DMS53 (cell line): Measurements from ENCODE around the gene TIAM2.

Source experiments
- DNase-seq: peaks from one replicate; lab custom pipeline; 2025; lab: John Stamatoyannopoulos, UW

TIAM2 gene

DNA sequence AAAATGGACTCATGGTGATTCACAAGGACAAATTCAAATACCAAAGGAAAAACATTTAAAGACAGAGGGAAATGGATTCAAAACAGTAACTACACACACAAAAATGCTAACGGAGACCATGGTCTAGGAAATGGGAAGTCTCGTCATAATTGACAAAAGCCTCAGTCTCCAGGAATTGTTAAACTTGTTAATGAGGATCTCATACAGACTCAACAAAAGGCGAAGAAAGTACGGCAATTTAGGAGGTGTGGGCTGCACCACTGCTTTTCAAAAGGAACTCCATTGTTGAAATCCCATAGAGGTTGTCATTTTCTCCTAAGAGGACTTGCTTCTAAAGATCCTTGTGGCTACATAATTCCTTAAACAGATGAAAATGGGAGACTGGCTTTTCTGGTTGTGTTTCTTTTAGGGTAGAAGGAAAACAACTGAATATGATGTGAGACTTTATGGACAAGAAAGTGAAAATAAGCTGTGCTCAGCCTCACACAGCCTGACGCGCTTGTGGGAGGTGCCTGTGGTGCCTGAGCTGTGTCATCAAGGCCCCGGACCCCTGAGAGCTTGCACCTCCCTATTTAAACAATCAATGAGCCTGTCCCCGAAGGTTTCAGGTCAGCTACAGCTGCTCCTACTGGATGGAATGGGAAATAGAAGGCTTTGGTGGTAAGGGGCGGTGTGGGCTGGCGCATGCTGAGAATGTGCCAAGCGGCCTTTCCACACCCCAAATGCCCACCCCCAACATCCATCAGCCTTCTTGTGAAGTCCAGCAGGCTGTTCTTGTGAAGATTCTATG lies 266.2 kb downstream of the TIAM2 start:
- no peak for DNase-seq

DNA sequence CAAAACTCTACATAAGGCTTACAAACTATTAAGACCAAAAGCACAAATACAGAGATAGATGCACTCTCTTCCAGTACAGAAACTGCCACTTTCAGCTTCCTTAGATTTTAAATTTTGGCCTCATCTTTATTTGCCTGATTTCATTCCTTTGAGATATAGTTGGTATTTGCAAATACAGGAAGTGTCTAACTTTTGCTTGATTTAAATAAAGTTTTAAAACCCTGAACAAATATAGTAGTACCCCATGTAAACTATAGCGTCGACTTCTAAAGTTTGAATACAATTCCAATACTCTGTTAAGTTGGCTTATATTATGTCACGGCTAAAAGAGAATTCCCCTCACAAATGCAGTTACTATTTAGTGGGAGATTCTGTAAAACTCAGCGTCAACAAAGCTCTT lies 267.5 kb downstream of the TIAM2 start:
- no peak for DNase-seq

DNA sequence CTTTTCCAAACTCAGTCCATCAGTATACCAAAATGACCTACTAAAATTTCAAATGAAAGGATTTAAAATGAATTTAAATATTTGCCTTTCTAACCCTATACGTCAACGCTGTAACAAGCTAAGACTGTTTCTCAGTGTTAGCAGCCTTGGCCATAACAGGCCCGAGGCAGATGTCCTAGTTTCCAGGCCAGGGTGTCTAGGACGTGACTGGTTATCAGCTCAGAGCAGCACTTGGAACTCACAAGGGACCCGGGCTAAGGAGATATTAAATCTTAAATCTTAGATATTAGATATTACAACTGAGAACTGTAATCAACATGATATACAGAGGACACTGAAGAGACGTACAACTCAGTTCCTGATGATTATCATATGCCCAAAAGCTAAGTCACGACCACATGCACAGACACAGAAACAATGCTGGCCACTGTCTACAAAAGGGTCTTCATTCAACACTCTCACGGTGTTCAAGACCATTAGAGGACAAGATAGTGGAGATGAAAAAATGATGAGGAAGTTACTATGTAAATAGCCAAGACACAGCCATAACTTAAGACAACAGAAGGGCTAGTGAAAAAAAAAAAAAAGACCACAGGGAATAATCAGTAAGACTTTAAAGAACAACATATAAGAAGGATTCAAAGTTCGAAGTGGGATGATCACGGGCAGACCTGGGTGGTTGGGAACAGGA lies 268.4 kb downstream of the TIAM2 start, which contains the start of gene CLDN20:
TSS of gene CLDN20 (plus strand) at position 641 of the 691 bp plus-strand sequence. CDS start 11,707 bp downstream, outside the sequence.
- DNase-seq: no peak

- DNase-seq: no peak
Measured at GRCh38 chr6:155264693-155265320, 269.7 kb downstream of the TIAM2 start.

DNA sequence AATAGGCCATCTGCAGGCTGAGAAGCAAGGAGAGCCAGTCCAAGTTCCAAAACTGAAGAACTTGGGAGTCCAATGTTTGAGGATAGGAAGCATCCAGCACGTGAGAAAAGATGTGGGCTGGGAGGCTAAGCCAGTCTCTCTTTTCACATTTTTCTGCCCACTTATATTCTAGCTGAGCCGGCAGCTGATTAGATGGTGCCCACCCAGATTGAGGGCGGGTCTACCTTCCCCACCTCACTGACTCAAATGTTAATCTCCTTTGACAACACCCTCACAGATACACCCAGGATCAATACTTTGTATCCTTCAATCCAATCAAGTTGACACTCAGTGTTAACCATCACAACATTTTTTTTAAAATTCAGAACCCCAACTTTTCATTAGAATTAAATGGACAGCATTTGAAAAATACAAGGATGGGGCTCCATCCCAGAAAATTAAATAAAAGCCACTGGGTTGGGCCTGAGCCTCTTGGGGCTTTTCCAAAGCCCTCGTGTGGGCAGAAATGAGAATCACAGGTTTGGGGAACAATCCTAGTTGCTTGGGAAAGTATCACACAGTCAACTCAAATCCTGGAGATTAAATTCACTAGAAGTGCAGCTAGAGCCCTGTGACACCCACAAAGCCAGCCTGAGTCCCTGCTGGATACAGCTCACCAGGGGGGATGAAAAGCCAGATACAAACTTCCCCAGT lies 270.9 kb downstream of the TIAM2 start:
- no peak for DNase-seq

- no peak for DNase-seq
Measured at GRCh38 chr6:155267411-155267810, 272.3 kb downstream of the TIAM2 start.

GRCh38 chr6:155268088-155268867 lies 273.2 kb downstream of the TIAM2 start:
- peak; percentile 47 for DNase-seq

GRCh38 chr6:155269765-155270164 lies 274.6 kb downstream of the TIAM2 start:
- no peak for DNase-seq

DNA sequence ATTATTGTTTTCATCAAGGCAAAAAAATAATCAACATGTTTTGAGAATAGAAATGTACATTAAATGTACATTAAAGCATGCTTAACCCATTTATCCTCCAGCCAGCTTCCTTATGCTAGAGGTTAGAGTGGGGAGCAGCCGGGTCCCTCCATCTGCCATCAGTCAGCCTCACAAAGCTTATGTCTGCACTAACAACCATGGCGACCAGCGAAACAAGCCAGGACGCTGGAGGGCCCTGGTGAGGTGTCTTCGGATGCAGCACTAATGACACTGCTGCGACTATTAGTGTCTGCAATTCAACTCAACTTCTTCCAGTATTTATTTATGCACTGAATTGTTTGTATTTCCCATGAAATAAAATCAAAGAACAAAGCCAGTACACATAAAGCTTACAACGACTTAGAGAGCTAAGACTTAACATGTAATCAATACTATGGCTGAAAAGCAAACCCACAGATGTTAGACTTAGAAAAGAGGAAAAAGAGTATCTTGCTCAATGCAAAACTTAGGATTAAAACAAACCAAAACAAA lies 275.5 kb downstream of the TIAM2 start:
- no peak for DNase-seq

GRCh38 chr6:155271145-155271544 lies 276.0 kb downstream of the TIAM2 start:
- DNase-seq: no peak

DNA sequence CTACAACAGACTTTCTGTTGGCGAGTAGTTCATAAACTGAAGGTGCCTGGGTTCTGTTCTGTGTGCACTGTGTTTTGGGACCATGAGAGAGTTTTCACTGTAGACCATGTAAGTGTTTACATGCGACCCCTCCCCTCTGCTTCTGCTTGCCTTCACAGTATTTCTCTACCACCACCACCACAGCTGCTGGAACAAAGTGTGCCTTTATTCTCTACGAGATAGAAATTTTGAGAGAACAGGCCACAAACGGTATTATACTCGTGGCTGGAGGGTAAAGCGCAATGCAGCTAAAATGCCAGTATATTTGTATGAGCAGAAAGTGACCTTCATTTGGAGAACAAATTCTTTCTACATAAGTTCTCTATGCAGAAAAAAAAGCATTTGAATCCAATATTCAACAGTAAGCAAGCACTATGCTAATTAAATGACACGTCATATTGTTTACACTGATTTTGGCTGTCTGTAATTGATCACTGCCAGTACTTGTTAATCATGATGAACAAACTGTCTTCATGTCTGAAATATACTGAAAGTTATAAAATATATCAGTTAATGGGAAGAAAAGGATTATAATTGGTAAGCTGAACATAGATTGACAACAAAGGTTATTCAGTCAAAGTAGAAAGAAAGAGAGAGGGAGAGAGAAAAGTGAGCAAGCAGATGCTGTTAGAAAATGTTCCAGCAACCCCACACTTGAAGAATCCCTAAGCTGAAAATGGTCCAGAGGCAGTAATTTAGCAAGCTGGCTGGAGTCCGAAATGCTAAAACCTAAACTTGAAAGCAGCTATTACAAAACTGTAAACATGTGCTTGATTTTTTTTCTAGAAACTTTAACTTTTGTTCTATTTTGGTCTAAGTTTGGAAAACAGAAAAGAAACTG lies 277.5 kb downstream of the TIAM2 start:
- DNase-seq: no peak

GRCh38 chr6:155273431-155273830 lies 278.3 kb downstream of the TIAM2 start:
- DNase-seq: peak; percentile 35

- DNase-seq: no peak
Measured at GRCh38 chr6:155274106-155274505, 279.0 kb downstream of the TIAM2 start.

GRCh38 chr6:155274533-155274932 lies 279.4 kb downstream of the TIAM2 start:
- DNase-seq: no peak

- DNase-seq: no peak
Measured at GRCh38 chr6:155275808-155276480, 280.8 kb downstream of the TIAM2 start.

DNA sequence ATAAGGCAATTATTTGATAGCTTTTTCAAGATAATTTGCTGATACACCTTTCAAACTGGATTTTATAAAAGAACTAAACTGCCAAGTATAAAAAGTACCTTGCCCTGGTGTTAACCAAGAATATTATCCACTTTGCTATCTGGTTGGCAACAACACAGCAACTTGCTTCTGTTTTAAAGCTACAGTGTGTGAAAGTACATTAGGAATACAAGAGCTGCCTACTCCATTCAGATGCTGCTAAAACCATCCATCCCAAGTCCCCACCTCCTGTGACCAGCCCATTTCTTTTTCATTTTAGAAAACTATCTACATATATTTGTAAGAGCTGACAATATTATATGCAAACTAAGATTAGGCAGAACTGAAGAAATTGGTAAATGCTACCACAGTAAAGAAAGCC lies 281.5 kb downstream of the TIAM2 start:
- no peak for DNase-seq

DNA sequence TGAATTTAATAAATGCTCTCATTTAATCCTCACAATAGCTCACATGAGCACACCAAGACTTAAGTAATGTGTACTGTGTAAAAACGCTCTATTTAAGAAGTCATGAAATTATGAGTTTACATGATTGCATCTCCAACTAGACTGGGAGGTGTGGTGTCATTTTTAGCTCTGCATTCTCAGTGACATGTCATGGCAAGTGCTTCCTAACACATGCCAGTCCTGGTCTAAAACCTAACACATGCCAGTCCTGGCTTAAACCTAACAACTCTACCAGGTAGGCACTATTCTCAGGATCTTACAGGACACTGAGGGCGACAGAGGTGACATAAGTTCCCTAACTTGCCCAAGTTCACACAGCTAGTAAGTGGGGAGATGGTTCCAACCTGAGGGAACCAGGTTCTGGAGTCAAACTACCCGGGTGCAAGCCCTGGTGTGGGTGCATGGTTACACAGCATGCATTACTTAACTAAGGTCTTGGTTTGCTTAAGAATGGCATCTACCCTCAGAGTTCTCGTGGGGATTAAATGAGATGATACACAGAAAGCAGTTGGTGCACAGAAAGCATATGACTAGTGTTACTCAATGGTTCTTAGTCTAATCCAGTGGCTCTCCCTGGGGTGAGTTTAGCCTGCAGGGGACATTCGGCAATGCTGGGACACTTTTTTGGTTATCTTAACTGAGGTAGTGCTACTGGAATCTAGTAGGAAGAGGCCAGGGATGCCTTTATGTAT lies 283.4 kb downstream of the TIAM2 start:
- no peak for DNase-seq

- DNase-seq: no peak
Measured at GRCh38 chr6:155284775-155285174, 289.7 kb downstream of the TIAM2 start.

DNA sequence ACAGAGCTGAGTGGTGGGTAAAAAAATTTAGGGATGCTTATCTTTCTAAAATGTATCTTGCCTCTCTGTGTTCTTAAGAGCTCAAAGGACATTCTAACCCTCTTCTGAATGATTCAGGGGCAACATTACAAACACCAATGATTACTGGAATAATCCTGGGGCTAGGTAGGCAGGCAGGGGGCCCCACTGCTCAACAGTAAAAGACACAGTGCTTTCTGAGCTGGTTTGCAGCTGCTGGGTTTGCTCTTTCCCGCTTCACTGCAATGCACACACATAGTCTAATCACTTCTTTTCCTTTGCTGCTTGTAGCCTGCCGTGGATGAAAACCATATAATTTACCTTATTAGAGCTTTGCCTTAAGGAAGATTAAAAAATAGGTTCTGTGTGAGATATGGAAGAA lies 292.6 kb downstream of the TIAM2 start:
- peak; percentile 79 for DNase-seq
